PFSK-1 (cell line): ENCODE results near the gene PPFIA3.

Experiments
- POLR2AphosphoS5 ChIP-seq: IDR thresholded peaks from 2 replicates; pipeline ENCODE4 v1.6.1; 2012; ENCODE audit warnings: low read depth, mild to moderate bottlenecking, control low read depth, low read length, moderate library complexity
- REST ChIP-seq, 2 experiments: IDR thresholded peaks; 2 replicates each; pipeline versions ENCODE4 v1.6.1 to v1.8.0; 2011 to 2012; ENCODE audit warnings: low read depth in 2 of 2, low read length in 2 of 2, control low read depth in 1 of 2, inconsistent platforms in 1 of 2, mild to moderate bottlenecking in 1 of 2, moderate library complexity in 1 of 2; ENCODE audit not compliant: insufficient read depth in 1 of 2
- TAF1 ChIP-seq: IDR thresholded peaks from 2 replicates; pipeline ENCODE4 v1.6.1; 2012; ENCODE audit warnings: low read length, control low read depth, borderline replicate concordance; ENCODE audit not compliant: insufficient read depth

- no peak for TF ChIP-seq REST (IDR thresholded peaks at IDR 0.05; ENCODE audit: insufficient read depth in 1 of 2, low read depth in 2 of 2, low read length in 2 of 2)
- no peak for TF ChIP-seq POLR2AphosphoS5
- TF ChIP-seq TAF1: no peak
Measured at GRCh38 chr19:49135686-49136085, 16.3 kb downstream of the PPFIA3 start.
